22Rv1 (cell line): ENCODE data around the gene GRM7.

Experiments
- H3K27ac ChIP-seq: fragments of 450-650 bp; 2 replicates; pipeline ENCODE4 v1.5.1; 2017
- ZFX ChIP-seq: fragments of 450-650 bp; IDR thresholded peaks from 2 replicates; pipeline ENCODE4 v1.6.1; 2017; ENCODE audit warnings: antibody characterized with exemption, borderline replicate concordance
- TF ChIP-seq, protein P1 (sequence below): fragments of 450-650 bp; IDR thresholded peaks from 2 replicates; pipeline ENCODE4 v1.5.1; 2017; ENCODE audit warnings: mild to moderate bottlenecking

Gene GRM7

DNA sequence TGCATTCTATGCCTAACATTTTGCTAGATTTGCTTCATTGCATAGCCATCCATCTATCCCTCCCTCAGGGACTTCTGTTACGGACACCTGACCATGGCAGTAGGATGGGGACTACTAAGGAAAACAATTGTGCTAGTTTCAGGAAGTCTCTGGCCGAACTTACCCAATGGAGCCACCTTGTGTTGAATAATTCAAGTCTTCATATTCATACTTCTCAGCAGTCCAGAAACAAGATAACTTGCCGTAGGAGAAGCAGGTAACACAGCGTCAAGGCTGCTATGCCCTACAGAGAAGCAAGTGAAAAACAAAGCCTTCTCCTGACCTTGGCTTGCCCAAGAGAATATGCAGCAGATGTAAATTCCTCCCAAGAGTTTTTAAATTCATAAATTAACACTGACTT is 685.3 kb downstream of the GRM7 start:
- TF ChIP-seq ZFX, result no peak
- TF ChIP-seq, protein P1, sequence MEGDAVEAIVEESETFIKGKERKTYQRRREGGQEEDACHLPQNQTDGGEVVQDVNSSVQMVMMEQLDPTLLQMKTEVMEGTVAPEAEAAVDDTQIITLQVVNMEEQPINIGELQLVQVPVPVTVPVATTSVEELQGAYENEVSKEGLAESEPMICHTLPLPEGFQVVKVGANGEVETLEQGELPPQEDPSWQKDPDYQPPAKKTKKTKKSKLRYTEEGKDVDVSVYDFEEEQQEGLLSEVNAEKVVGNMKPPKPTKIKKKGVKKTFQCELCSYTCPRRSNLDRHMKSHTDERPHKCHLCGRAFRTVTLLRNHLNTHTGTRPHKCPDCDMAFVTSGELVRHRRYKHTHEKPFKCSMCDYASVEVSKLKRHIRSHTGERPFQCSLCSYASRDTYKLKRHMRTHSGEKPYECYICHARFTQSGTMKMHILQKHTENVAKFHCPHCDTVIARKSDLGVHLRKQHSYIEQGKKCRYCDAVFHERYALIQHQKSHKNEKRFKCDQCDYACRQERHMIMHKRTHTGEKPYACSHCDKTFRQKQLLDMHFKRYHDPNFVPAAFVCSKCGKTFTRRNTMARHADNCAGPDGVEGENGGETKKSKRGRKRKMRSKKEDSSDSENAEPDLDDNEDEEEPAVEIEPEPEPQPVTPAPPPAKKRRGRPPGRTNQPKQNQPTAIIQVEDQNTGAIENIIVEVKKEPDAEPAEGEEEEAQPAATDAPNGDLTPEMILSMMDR, result peak; percentile 56
- H3K27ac ChIP-seq, result no peak overlapping the region

DNA sequence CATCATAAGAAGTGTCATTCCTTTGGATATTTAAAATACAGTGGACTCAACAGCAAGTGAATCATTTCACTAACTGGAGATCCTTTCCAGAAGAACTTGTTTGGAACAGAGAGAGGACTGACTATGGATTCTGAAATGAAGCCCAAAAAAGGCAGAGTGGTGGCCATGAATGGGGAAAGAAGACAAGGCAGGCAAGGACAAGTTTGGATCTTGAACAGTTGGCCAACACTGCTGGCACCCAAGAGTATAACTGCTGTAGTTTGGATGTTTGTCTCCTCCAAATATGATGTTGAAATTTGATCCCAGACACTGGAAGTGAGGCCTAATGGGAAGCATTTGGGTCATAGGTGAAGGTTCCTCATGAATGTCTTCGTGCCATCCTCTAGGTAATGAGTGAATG is 686.9 kb downstream of the GRM7 start:
- no peak for TF ChIP-seq ZFX
- TF ChIP-seq, protein P1, result no peak
- no peak overlapping the region for H3K27ac ChIP-seq

DNA sequence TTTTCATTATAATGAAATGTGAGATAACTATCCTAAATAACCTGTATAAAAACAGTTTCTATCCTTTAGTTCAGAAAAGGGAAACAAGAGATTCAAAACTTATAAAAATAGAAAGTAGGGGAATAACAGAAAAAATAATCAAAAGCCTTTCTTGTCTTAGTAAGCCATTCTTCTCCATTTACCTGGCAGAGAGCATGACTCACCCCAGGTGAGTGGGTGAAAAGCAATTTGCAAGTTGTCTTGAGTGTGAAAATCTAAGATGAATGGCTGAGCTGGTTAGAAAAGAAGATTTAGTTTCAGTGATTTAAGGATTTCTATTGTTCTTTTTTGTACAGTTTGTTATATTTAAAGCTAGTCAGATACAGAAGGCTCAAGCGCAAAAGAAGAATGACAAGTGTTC is 702.0 kb downstream of the GRM7 start:
- H3K27ac ChIP-seq, result no peak overlapping the region
- TF ChIP-seq, protein P1, result no peak
- no peak for TF ChIP-seq ZFX

DNA sequence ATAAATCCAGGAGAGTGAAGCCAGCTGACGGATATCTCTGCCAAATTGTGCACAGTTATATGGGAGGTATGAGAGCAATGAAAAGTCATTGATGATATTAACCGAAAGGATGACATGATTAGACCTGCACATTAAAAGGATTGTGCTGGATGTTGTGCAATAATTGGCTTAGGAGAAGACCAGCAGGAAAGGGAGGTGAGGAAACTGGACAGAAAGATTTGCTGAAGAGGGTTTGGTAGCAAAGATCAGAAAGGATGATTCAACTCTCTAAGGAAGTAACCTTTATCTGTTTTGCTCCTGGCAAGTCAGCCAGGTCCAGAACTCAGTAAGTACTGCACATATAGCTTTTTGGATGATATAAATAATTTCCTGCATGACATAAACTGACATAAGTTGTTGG is 704.7 kb downstream of the GRM7 start:
- TF ChIP-seq, protein P1, result no peak
- TF ChIP-seq ZFX, result no peak
- no peak overlapping the region for H3K27ac ChIP-seq

DNA sequence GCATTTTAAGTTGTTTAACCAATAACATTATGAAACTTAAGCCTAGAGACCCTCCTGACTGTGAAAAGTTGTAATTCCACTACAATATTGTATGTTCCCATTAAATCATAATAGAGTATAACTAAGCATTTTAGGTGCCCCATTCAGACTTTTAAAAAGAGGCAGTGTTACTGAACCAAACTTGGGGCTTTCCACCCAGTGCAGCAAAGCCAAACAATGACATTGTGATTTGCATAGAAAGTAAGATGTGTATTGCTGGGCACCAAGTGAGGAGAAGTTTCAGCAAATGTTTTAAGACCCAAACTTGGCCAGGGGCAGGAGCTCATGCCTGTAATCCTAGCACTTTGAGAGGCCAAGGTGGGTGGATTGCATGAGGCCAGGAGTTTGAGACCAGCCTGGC is 706.2 kb downstream of the GRM7 start:
- TF ChIP-seq, protein P1, result no peak
- no peak for TF ChIP-seq ZFX
- H3K27ac ChIP-seq, result no peak overlapping the region

DNA sequence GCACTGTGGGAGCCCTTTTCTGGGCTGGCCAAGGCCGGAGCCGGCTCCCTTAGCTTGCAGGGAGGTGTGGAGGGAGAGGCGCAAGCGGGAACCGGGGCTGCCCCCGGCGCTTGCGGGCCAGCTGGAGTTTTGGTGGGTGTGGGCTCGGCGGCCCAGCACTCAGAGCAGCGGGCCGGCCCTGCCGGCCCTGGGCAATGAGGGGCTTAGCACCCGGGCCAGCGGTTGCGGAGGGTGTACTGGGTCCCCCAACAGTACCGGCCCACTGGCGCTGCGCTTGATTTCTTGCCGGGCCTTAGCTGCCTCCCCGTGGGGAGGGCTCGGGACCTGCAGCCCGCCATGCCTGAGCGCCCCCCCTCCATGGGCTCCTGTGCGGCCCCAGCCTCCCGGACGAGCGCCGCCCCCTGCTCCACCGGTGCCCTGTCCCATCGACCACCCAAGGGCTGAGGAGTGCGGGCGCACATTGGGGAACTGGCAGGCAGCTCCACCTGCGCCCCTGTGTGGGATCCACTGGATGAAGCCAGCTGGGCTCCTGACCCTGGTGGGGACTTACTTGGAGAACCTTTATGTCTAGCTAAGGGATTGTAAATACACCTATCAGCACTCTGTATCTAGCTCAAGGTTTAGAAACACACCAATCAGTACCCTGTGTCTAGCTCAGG is 707.7 kb downstream of the GRM7 start:
- no peak for TF ChIP-seq ZFX
- TF ChIP-seq, protein P1, result no peak
- no peak overlapping the region for H3K27ac ChIP-seq

DNA sequence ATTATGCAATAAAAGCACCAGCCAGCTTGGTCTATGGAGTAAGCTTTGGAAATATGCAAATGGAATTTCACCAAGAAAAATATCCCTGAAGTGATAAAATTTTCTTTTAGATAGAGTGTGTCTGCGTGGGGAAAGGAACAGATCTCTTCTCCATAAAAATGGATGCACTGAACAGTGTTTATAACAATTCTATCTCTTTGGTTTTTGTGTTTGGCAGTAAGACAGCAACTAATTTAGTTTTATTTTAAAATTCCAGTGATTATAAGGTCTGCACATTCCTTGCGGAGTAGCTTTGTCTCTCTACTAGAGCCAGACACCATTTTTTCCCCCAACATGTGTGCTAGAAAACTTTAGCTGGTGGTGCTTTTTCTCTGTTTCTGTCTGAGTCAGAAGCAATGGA is 712.4 kb downstream of the GRM7 start:
- no peak overlapping the region for H3K27ac ChIP-seq
- no peak for TF ChIP-seq ZFX
- TF ChIP-seq, protein P1, result no peak
